GM23338 (cell line): ENCODE results near the gene PLA2R1.

ENCODE experiments used
- CREB1 ChIP-seq: fragments of 250-450 bp; sonication (Bioruptor Pico); IDR thresholded peaks from 2 replicates; pipeline ENCODE4 v1.5.0; 2020; ENCODE audit warnings: low read depth, mild to moderate bottlenecking, moderate library complexity
- CTCF ChIP-seq, 2 experiments: fragments of 200-600 bp in 1 of 2; sonication (generic) in 1 of 2; conservative IDR thresholded peaks; 2 replicates each; pipeline versions ENCODE4 v1.5.1 to v1.6.1; 2016 to 2017; ENCODE audit warnings: antibody characterized with exemption in 2 of 2, low read depth in 2 of 2, mild to moderate bottlenecking in 2 of 2, moderate library complexity in 1 of 2
- EZH2 ChIP-seq: fragments of 200-600 bp; sonication (generic); IDR thresholded peaks from one replicate; pipeline ENCODE4 v1.8.0; 2017; ENCODE audit warnings: antibody characterized with exemption, mild to moderate bottlenecking, low read depth; ENCODE audit not compliant: unreplicated experiment
- EZH2phosphoT487 ChIP-seq: fragments of 200-600 bp; sonication (generic); IDR thresholded peaks from one replicate; pipeline ENCODE4 v1.8.1; 2018; ENCODE audit warnings: antibody characterized with exemption; ENCODE audit not compliant: unreplicated experiment
- JUNB ChIP-seq: IDR thresholded peaks from one replicate; pipeline ENCODE4 v1.6.1; 2016; ENCODE audit warnings: antibody characterized with exemption; ENCODE audit not compliant: unreplicated experiment
- NANOG ChIP-seq: IDR thresholded peaks from 2 replicates; pipeline ENCODE4 v1.6.1; 2016; ENCODE audit warnings: antibody characterized with exemption, borderline replicate concordance
- POLR2AphosphoS5 ChIP-seq: IDR thresholded peaks from 2 replicates; pipeline ENCODE4 v1.6.1; 2016; ENCODE audit warnings: antibody characterized with exemption, low read depth
- REST ChIP-seq: IDR thresholded peaks from one replicate; pipeline ENCODE4 v1.6.1; 2018; ENCODE audit warnings: antibody characterized with exemption; ENCODE audit not compliant: unreplicated experiment
- STAT1 ChIP-seq: IDR thresholded peaks from one replicate; pipeline ENCODE4 v1.6.1; 2016; ENCODE audit warnings: antibody characterized with exemption; ENCODE audit not compliant: unreplicated experiment
- ZNF114 ChIP-seq: fragments of 250-450 bp; sonication (Bioruptor Pico); IDR thresholded peaks from 2 replicates; pipeline ENCODE4 v1.5.0; 2020; ENCODE audit warnings: mild to moderate bottlenecking, moderate library complexity
- ZNF331 ChIP-seq: fragments of 250-450 bp; sonication (Bioruptor Pico); IDR thresholded peaks from 2 replicates; pipeline ENCODE4 v1.5.0; 2020; ENCODE audit warnings: low read depth, mild to moderate bottlenecking, moderate library complexity
- TF ChIP-seq, protein P1 (sequence below): IDR thresholded peaks from 2 replicates; pipeline ENCODE4 v1.6.1; 2016; ENCODE audit warnings: antibody characterized with exemption
- TF ChIP-seq, protein P2 (sequence below): fragments of 250-450 bp; sonication (Bioruptor Pico); IDR thresholded peaks from 2 replicates; pipeline ENCODE4 v1.5.0; 2020; ENCODE audit warnings: mild to moderate bottlenecking, moderate library complexity

DNA sequence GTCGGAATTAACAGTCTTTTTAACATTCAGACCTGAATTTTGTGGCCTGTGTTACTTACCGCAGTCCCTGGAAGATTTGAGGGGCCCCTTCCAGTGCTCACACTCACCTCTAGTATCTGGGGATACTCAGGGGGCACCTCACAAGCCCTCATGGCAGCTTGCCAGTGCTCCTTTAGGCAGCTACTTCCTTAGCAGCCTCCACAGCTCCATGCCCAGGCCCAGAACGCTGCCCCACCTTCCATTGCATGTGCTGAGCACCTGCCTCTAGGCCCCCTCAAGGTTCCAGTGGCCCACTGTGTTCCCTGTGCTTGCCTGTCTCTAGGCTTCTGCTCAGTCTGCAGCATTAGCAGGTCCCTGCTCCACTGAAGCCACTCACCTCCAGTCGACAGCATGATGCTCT, 30.0 kb upstream of the PLA2R1 start:
- TF ChIP-seq POLR2AphosphoS5: no peak
- TF ChIP-seq CTCF (conservative IDR thresholded peaks at IDR 0.05; ENCODE audit: low read depth in 2 of 2): no peak
- TF ChIP-seq EZH2: no peak
- TF ChIP-seq JUNB: no peak
- TF ChIP-seq REST: no peak
- no peak for TF ChIP-seq STAT1
- no peak for TF ChIP-seq EZH2phosphoT487
- no peak for TF ChIP-seq ZNF114
- TF ChIP-seq, protein P1, sequence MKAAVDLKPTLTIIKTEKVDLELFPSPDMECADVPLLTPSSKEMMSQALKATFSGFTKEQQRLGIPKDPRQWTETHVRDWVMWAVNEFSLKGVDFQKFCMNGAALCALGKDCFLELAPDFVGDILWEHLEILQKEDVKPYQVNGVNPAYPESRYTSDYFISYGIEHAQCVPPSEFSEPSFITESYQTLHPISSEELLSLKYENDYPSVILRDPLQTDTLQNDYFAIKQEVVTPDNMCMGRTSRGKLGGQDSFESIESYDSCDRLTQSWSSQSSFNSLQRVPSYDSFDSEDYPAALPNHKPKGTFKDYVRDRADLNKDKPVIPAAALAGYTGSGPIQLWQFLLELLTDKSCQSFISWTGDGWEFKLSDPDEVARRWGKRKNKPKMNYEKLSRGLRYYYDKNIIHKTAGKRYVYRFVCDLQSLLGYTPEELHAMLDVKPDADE: no peak
- no peak for TF ChIP-seq CREB1
- no peak for TF ChIP-seq ZNF331
- no peak for TF ChIP-seq NANOG
- TF ChIP-seq, protein P2, sequence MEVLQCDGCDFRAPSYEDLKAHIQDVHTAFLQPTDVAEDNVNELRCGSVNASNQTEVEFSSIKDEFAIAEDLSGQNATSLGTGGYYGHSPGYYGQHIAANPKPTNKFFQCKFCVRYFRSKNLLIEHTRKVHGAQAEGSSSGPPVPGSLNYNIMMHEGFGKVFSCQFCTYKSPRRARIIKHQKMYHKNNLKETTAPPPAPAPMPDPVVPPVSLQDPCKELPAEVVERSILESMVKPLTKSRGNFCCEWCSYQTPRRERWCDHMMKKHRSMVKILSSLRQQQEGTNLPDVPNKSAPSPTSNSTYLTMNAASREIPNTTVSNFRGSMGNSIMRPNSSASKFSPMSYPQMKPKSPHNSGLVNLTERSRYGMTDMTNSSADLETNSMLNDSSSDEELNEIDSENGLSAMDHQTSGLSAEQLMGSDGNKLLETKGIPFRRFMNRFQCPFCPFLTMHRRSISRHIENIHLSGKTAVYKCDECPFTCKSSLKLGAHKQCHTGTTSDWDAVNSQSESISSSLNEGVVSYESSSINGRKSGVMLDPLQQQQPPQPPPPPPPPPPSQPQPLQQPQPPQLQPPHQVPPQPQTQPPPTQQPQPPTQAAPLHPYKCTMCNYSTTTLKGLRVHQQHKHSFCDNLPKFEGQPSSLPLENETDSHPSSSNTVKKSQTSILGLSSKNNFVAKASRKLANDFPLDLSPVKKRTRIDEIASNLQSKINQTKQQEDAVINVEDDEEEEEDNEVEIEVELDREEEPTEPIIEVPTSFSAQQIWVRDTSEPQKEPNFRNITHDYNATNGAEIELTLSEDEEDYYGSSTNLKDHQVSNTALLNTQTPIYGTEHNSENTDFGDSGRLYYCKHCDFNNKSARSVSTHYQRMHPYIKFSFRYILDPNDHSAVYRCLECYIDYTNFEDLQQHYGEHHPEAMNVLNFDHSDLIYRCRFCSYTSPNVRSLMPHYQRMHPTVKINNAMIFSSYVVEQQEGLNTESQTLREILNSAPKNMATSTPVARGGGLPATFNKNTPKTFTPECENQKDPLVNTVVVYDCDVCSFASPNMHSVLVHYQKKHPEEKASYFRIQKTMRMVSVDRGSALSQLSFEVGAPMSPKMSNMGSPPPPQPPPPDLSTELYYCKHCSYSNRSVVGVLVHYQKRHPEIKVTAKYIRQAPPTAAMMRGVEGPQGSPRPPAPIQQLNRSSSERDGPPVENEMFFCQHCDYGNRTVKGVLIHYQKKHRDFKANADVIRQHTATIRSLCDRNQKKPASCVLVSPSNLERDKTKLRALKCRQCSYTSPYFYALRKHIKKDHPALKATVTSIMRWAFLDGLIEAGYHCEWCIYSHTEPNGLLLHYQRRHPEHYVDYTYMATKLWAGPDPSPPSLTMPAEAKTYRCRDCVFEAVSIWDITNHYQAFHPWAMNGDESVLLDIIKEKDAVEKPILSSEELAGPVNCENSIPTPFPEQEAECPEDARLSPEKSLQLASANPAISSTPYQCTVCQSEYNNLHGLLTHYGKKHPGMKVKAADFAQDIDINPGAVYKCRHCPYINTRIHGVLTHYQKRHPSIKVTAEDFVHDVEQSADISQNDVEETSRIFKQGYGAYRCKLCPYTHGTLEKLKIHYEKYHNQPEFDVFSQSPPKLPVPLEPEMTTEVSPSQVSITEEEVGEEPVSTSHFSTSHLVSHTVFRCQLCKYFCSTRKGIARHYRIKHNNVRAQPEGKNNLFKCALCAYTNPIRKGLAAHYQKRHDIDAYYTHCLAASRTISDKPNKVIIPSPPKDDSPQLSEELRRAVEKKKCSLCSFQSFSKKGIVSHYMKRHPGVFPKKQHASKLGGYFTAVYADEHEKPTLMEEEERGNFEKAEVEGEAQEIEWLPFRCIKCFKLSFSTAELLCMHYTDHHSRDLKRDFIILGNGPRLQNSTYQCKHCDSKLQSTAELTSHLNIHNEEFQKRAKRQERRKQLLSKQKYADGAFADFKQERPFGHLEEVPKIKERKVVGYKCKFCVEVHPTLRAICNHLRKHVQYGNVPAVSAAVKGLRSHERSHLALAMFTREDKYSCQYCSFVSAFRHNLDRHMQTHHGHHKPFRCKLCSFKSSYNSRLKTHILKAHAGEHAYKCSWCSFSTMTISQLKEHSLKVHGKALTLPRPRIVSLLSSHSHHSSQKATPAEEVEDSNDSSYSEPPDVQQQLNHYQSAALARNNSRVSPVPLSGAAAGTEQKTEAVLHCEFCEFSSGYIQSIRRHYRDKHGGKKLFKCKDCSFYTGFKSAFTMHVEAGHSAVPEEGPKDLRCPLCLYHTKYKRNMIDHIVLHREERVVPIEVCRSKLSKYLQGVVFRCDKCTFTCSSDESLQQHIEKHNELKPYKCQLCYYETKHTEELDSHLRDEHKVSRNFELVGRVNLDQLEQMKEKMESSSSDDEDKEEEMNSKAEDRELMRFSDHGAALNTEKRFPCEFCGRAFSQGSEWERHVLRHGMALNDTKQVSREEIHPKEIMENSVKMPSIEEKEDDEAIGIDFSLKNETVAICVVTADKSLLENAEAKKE: no peak
